Breast epithelium (tissue), 3 donors: Measurements from ENCODE around the gene CCDC38.

Source experiments
- CTCF ChIP-seq, 3 donors: fragments of 450-650 bp; IDR thresholded peaks; one replicate each; pipeline ENCODE4 v1.5.1; 2016 to 2017; ENCODE audit warnings: antibody characterized with exemption in 3 of 3, mild to moderate bottlenecking in 3 of 3, moderate library complexity in 3 of 3
- POLR2A ChIP-seq: fragments of 450-650 bp; IDR thresholded peaks from one replicate; pipeline ENCODE4 v1.6.1; 2016; ENCODE audit warnings: antibody characterized with exemption, mild to moderate bottlenecking, moderate library complexity

GRCh38 chr12:95975491-95975890 is 33.1 kb upstream of the CCDC38 start:
- TF ChIP-seq POLR2A (no peak), CTCF (IDR thresholded peaks at IDR 0.05) (no peak)
